Stromal cell of bone marrow (primary cell): ENCODE results near the gene MYO10.

Source experiments
- DNase-seq: peaks from one replicate; pipeline ENCODE4 v3.0.0-alpha.2; 2012; ENCODE audit warnings: low read depth

Gene MYO10

DNA sequence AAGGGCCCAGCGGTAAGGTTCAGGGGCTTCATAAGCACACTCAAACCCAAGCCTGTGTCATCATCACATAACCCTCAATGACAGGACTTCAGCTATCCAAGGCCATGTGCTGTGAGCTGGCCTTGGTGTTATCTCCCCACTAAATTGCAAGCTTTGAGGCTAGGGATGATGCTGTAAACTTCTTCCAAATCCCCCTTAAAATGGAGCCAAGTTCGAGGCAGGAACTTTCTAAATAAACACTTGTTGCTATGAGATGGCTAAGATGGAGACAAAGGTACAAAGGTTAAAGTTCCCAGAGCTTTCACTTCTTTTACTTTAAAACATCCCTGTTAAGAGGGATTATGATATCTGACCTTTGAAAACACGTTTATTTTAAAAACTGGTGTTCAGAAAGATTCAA lies 123.6 kb downstream of the MYO10 start:
- no peak for DNase-seq

DNA sequence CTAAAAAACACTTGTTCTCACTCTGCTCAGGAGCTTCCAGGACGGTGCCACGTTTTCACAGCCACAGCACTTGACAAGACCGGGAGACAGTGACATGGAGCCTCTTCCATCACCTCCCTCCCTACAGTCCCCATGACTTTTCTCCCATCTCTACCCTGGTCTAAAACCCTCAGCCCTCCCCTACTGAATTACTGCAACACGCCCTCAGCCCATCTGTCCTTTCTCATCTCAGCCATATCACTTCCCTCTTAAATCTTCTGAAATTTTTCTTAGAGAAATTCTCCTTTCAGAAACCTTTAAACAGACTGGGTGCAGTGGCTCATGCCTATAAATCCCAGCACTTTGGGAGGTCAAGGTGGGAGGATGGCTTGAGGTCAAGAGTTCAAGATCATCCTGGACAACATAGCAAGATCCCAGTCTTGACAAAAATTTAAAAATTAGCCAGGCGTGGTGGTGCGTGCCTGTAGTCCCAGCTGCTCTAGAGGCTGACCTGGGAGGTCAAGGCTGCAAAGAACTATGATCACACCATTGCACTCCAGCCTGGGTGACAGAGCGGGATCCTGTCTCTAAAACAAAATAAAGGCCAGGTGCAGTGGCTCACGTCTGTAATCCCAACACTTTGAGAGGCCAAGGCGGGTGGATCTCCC lies 125.8 kb downstream of the MYO10 start:
- no peak for DNase-seq

DNA sequence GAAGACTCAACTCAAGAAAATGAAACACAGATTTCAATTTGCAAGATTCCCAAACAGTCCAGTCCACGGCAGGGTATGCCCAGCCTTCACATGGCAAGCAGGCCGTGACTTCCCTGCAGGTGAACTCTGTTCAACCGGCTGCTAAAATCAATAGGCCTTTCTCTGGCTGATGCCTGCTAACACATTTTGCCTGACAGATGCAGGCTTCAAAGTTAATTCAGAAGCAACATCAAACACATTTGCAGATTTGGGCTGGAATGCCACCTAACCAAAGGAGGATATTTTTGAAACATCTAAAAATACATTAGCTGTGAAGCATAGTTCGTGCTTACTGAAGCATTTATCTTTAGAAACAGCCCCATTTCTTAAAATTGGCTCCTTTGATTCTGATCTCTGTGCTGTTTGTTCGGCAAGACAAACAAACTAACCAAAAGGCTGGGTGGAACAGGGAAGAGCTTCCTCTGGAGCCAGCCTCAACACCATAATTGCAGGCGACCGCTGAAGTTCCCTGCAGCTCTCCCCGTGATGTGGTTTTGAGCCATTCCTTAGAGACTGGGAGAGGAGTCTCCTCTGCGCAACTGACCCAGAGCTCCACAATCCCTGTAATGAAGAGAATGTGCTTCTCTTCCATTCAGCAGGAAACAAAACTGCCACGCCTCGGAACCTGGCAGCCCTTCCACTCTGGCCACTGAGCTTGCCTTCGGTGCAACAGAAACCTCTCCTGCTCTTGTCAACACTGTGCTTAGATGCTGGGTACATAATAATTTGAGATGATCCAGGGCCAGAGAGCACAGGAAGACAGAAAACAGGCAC lies 126.5 kb downstream of the MYO10 start:
- peak; percentile 64 for DNase-seq

DNA sequence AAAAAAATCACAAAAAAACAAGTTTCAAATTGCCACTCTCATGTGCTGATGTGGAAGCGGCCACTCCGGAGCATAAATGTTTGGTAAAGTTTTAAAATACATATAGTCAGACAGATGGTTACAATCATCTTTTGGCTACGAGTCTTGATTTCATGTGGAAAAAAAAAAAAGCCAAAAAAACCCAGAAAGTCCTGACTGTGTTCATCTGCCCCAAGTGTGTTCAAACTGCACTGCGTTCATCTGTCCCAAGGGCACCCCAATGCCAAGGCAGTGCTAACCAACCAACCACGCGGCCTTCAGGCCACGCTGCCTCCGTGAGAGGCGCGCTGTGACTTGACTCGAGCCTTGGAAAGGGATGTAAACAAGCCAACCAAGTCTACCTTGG lies 127.1 kb downstream of the MYO10 start:
- no peak for DNase-seq

DNA sequence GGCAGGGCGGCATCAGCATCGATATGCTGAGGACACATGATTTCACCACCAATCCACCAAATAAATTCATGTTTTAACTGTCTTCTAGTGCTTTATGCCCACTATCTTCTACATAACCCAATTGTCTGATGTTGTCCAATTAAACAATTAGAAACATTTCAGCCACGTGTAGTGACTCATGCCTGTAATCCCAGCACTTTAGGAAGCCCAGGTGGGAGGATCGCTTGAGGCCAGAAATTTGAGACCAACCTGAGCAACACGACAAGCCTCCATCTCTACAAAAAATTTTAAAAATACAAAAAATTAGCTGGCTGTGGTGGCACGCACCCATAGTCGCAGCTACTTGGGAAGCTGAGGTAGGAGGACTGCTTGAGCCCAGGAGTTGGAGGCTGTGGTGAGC lies 128.1 kb downstream of the MYO10 start:
- no peak for DNase-seq

DNA sequence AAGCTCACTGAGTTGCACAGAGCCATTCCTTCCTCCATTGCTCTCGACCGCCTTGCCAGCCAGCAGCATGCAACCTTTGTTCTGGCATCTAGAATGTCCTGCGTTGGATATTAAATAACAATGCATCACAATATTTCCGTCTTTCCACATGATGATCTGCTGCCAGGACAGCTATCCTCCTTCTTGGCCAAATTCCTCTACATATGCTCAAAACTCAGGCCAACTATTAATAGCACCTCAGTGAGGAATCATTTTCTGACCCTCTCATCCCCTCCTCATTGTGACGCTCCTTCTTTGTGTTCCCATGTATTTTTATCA lies 128.6 kb downstream of the MYO10 start:
- DNase-seq = no peak

DNA sequence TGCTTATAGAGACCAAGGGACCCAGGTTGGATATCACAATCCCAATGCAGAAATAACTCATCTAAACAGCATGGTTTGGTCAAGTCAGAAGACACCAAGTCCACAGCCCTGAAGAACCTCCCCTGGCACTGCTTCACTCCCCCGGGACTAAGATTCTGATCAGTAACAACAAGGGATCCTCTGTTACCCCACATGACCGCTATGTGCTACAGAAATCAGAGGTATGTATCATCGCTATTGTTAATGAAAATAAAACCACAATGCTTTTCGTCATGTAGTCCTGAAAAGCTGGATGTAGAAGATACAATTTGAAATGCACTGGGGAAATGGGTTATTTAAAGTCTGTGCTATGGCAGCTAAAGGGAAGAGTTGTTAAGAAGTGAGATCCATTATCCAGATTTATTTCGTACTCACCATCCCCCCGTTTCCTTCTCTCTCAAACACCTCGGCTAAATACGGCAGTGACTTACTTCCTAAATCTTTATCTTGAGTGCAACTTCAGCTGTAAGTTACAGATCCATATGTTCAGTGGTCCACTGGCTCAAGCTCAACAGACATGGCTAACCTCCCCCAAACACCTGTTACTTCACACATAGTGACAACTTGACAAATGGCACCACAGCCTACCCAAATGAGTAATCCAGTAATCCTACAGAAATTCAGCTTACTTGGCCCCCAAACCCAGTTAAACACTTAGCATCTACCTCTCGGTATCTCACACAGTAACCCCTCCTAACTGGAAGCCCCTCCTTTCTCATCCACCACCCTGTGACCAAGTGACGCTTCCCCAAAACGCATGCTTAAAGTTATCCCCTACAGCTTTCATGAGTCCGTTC lies 129.2 kb downstream of the MYO10 start:
- no peak for DNase-seq

DNA sequence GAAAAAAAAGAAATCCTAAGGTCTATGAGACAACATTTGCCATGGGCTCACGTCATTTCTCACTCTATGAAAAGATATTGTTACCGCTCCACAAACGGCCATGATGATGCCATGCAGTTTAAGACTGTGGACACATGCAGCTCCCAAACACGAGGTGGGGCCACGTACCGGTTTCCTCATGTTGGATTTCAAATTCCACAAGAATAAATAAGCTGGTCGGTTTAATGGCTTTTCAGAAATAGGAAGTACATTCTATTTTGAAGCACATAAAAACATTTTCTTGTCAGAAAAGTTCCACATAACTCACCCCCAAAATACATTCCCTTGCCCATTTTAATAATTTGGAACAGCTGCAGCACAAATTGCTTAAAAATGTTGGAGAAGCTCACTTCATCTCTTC lies 130.6 kb downstream of the MYO10 start:
- no peak for DNase-seq

DNA sequence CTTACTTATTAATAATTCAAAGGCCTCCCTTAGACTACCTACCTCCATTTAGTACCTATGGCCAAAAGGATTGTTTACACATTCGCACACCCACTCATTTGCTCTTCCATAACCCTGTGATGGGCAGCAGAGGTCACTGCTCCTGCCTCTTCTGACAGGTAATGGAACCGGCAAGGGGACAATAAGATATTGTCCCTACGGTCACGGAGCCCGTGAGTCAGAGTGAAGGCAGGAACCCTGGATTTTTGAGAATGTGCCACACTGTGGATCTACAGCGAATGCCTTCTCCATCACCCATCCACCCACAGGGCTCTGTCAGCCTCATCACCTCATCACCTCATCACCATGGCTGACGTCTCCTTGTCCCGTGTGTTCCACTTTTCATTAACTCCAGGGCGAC lies 132.3 kb downstream of the MYO10 start:
- no peak for DNase-seq

DNA sequence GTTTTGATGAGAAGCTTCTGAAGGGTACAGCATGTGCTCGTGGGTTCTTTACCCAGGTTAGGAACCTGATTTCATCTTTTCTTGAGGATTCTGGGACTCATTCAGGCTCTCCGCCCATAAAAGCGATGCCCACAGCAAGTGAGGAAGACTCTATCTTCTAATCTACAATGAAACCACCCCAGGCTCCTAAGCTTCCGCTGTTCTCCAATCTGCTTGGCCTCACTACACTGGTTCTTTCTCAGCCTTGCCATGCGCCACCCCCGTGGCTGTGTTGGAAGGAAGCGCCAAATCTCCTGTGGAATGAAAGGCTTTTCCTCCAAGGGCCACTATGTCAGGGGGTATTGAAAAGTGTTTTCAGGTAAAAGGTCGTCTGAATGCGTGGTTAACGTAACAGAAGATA lies 135.6 kb downstream of the MYO10 start:
- no peak for DNase-seq

DNA sequence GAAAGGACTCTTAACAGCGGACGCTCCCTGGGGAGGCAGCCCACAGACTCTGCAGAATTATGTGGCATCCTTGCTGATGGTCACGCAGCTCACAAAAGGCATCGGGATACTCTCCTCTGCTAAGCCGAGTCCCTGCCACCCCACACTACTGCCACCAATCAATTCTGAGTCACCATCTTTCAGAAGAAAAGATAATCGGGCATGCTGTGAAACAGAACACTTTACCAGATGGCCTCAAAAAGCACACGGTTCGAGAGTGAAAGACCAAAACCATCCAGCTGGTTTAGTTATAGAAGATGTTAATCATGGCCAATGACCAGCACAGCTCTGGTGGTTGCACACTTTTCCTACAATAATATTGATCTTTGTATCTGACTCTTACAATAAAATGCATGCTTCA lies 136.3 kb downstream of the MYO10 start:
- no peak for DNase-seq

DNA sequence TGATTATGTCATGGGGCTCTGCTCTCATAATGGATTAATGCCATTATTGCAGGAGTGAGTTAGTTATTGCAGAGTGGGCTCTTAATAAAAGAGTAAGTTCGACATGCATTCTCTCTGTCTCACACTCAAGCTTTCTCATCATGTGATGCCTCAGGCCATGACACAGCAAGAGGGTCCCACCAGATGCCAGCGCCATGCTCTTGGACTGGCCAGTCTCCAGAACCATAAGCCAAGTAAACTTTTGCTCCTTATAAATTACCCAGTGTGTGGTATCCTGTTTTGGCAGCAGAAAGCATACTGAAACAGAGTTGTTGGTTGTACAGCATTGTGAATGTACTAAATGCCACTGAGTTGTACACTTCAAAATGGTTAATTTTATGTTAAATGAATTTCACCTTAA lies 138.1 kb downstream of the MYO10 start:
- no peak for DNase-seq

DNA sequence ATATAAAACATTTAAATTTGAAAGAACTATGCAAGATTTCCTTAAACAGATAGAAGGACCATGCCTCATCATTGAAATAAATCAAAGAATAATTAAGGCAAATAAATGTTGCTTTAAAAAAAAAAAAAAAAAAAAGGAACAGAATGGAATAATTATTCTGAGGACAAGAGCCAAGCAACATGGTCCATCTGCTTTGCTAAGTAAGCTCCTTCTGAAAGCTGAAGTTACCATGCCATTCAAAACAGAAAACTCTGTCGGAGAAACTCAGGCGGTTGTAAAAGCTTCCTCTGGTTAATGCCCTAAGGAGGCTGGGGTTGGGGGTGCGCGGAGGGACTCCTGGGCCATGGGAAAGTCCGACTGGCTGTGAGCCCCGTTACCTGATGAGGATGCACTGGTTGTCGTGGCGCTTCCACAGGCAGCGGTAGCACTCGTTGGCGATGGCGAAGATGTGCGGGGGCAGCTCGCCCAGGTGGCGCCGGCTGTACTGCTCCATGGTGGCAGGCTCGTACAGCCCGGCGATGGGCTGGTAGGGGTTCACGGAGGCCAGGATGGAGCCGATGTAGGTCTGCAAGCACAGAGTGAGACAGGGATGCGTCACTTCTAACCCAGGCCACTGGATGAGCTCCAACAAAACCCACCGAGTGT lies 141.7 kb downstream of the MYO10 start:
- DNase-seq = no peak

DNA sequence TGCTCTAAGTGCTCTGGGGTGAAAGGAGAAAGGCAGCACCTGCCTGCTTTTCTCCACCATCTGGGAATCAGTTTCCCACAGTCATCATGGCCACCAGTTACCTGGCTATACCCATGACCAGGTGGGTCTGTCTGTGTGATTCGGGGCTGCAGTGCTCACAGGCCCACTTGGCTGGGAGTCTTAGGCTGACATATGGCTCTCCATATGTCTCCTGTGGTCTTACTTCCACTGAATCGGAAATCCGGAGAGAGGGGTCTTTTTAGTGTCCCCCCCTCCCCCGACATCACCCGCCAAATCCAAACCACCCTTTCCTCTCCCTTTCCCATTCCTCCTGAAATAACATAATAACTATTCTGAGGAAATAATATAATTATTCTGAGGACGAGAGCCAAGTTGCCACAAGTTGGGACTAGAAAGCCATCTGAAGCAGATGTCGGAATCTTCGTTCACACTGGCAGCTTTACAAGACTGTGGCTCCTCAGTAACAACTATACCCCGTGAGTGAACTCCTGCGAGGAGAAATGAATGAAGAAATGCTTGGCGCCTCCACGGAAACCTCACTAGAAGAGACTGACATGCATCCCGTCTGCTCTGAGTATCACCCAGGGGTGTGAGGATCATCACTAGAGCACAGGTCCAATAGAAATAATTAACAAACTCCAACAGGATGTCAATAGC lies 143.4 kb downstream of the MYO10 start:
- no peak for DNase-seq

DNA sequence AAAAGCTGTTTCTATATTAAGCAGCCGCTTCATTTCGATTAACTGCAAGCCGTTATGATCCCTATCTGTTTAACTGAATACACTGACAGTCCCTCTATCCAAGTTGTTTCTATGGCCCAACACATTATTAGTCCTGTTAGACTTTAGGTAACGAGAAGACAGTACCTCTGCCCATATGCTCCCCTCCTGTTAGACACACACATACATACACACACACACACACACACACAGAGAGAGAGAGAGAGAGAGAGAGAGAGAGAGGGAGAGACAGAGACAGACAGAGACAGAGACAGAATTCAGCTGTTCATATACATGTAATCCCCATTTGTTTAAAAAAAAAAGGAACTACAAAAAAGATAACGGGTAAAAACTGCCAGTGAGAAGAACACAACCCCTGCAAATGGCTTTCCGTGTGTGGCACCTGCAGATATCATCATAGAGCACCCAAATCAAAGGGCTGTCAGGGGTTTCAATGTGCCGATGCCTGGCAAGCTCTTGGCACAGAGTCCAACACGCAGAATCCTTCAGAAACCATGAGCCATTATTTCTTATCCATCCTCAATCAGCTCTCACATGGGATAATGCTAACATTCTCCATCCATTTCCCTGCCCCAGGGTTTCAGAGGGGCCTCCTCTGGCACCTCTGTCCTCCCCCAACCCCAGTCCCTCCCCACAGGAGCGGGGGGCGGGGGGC lies 144.0 kb downstream of the MYO10 start:
- no peak for DNase-seq

DNA sequence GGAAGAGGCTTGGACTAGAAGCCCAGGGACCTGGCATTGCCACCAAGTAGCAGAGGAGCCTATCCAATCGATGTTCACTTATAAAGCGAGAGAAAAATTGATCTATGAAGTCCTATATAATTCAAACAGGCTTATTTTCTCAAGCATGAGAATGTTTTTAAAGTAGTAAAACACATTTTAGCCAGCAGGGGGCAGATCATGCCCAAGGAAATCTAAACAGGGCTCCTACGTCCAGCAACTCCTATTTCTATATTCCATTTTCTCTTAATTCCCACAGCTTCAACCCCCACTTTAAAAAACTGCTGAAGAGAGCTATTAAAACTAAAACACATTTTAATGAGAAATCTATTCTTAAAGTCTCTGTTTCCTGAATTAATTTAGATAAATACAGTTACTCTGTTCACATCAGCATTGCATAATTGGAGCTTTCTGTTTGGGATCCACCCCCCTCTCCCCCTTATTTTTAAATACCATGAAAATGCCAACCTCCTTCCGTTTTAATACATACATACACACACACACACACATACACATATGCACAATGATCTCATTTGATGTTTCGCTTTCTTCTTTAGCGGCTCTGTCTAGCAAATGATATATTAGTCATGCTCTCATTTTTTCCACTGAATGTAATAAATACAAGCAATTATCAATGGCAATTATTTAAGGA lies 144.9 kb downstream of the MYO10 start:
- peak; percentile 40 for DNase-seq

DNA sequence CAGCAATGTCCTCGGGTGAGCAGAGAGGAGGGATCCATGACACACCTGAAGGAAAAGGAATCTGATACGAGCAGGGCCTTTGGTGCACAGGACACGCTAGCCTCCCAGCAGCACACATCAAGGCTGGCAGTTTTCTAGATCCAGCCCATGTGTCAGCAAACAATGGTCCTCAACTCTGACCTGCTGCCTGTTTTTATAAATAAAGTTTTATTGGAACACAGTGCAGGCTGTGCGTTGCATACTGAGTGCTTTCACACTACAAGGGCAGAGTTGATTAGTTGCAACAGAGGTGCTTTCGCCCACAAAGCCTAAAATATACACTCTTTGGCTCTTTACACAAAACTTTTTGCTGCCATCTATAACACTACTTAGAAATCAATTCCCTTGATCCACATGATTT lies 147.1 kb downstream of the MYO10 start:
- no peak for DNase-seq

DNA sequence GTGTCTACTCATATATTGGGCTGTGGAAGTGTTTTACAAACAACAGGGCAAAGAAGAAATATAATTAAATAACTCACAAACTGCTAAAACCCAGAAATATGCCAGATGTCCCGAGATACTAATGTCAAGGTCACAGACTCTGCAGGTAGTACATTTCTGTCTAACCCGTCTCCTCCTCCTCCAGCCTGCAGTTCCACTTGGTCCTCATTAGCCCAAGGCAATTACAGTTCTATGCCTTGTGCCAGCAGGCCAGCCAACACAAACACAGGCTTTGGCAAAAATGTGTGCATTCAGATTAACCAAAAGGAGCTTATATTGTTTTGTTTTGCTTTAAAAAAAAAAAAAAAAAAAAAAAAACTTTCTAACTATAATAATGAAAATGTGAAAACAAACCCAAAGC lies 148.8 kb downstream of the MYO10 start:
- no peak for DNase-seq

DNA sequence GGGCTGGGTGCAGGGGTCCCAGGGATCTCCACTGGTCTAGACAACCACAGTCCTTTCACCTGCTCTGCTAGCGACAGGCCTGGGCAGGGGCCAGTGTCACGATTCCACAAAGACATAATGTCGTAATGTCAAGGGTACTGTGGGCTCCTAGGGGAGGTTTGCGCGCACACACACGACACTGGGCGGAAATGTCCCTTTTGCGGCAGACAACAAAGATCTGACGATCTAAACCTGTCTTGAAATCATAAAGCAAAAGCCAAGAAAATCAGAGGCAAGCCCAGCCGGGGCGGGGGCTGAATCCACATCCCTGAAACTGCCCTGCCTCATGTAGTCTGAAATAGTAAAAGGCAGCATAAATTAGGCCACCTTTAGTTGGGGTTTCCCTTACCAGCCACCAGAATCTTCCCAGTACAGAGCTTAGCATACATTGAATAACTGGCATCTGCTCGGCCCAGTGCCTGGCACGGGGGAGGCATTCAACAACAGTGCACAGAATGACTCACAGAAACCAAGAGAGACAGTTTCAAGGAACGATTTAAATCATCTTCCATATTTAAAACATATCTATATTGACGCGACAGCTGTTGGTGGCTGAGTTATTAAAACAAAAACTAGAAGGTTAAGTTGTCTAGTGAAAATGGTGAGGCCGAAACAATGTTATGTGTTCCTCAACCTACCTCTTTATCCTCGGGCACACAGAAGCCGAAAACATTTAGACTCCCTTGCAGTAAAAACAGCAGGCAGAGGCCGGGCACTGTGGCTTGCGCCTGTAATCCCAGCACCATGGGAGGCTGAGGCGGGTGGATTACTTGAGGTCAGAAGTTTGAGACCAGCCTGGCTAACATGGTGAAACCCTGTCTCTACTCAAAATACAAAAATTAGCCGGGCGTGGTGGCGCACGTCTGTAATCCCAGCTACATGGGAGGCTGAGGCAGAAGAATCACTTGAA lies 151.0 kb downstream of the MYO10 start:
- DNase-seq = no peak

DNA sequence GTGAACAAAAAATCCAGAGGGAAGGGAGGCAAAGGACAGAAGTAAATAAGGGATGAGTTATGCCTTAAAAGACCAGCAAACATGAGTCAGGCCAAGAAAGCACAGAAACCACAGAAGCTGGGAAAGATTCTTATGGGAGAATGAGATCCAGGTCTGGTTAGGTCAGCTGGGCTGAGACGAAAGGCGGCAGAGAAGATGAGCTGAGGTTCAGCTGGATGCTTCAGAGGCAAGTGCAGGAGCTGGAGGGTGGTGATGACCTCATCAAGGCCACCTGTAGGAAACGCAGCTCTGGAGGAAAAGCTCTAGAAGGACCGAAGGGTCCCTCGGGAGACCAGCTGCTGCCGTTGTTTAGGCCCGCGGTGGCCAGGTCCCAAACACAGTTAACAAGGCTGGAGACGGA lies 152.0 kb downstream of the MYO10 start:
- peak; percentile 67 for DNase-seq
